DMS79 treated with DMSO at 0.1 percent for 48 hours (cell line): ENCODE measurements around the gene CR1.
"Not testable (repeated sequence)": the region's sequence is repeated elsewhere in the genome, so short reads cannot be mapped to it uniquely, and the experiment has no call there.

Experiments used
- DNase-seq: peaks from one replicate; lab custom pipeline; 2025; lab: John Stamatoyannopoulos, UW

The CR1 gene

DNA sequence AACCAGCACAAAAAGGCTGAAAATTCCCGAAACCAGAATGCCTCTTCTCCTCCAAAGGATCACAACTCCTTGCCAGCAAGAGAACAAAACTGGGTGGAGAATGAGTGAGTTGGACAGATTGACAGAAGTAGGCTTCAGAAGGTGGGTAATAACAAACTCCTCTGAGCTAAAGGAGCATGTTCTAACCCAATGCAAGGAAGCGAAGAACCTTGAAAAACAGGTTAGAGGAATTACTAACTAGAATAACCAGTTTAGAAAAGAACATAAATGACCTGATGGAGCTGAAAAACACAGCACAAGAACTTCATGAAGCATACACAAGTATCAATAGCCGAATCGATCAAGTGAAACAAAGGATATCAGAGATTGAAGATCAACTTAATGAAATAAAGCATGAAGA lies 93.5 kb downstream of the CR1 start:
- DNase-seq, result not testable (repeated sequence)

GRCh38 chr1:207591205-207591604 lies 95.2 kb downstream of the CR1 start:
- not testable (repeated sequence) for DNase-seq

DNA sequence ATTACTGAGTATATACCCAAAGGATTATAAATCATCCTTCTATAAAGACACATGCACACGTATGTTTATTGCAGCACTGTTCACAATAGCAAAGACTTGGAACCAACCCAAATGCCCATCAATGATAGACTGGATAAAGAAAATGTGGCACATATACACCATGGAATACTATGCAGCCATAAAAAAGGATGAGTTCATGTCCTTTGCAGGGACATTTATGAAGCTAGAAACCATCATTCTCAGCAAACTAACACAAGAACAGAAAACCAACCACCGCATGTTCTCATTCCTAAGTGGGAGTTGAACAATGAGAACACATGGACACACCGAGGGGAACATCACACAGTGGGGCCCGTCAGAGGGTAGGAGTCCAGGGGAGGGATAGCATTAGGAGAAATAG lies 98.1 kb downstream of the CR1 start:
- DNase-seq, result not testable (repeated sequence)

- DNase-seq, result no peak
Measured at GRCh38 chr1:207603777-207604176, 107.8 kb downstream of the CR1 start.

DNA sequence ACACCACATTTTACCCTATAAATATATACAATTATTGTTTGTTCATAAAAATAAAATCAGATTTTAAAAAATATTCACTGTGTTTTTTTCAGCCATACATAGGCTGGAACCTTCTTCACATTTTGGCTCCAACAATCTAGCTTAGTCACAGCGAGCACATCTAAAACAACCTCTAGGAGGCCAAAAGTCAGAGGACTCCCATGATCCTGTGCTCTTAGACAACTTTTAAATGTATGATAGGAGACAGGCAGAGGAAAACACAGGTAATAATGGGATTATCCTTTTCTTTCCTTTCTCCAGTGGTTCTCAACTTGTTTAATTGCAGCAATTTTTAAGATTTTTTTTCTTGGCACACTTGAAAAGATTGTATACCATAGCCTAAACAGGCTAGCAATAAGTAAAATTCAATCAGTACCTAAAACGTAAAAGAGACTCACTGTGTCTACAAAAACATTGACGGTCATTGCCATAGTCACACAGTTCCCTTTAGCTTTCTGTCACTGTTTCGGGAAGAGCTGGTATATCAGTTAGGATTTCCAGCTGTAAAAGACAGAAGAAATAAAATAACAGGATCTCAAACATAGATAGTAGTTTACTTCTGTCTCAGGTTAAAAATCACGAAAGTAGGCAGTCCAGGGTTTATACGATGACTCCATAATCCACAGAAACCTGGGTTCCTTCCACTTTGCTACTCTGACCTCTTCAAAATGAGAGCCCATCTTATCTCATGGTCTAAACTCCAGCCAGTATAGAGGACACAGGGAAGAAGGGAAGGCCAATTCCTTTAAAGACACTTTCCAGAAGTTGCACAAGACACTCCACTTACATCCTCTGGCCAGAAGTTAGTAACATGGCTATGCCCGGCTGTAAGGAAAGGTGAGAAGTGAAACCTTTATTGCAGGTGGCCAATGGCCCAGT lies 109.7 kb downstream of the CR1 start:
- DNase-seq, result no peak

- no peak for DNase-seq
Measured at GRCh38 chr1:207606362-207606755, 110.4 kb downstream of the CR1 start.

GRCh38 chr1:207612762-207613161 lies 116.8 kb downstream of the CR1 start:
- no peak for DNase-seq

- DNase-seq, result no peak
Measured at GRCh38 chr1:207619871-207620542, 124.0 kb downstream of the CR1 start.

DNA sequence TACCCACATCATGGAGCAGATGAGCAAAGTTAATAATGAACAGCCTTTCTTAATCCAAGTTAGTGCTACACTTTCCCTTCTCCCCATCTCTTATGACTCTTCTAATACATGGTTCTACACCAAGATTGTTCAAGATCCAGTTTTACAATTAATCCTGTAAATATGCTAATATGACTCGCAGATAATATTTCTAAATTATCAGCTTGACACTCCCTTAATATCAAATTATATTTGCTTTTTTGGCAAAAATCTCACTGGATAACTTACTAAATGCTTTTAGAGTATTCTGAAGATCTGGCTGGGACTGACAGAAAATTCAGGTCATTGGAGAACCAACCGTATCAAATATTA lies 124.6 kb downstream of the CR1 start:
- no peak for DNase-seq

DNA sequence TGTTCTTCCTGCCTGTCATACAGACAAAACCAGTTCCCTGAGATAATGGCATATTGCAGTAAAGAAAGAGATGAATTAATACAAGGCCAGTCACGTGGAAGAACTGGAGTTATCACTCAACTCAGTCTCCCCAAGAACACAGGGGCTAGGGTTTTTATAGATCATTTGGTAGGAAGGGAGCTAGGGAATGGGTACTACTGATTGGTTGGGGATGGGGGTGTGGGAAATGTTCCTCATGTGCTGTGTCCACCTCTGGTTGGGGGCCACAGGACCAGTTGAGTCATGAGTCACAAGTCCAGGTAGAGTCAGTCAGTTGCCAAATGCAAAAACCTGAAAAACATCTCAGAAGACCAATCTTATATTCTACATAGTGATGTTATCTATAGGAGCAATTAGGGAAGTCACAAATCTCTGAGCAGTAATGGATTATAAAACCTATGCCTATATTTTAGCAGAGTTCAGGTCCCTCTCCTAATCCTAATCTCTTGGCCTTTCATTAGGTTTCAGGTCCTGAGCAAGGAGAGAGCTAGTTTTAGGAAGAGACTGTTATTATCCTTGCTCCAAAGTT lies 129.6 kb downstream of the CR1 start:
- not testable (repeated sequence) for DNase-seq

GRCh38 chr1:207626972-207627337 lies 131.0 kb downstream of the CR1 start:
- no peak for DNase-seq

DNA sequence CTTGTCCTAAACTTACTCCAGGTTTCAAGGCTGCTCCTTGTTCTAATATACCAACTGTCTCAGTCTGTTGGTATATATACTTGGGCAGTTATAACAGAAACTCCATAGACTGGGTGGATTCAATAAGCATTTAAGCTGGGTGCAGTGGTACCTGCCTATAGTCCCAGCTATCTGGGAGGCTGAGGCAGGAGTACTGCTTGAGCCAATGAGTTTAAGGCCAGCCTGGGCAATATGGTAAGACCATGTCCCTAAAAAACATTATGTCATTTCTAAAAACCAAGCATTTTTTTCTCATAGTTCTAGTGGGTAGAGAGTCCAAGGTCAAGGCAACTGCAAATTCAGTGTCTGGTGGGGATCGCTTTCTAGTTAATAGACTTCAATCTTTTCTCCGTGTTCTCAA lies 131.5 kb downstream of the CR1 start:
- DNase-seq, result no peak

GRCh38 chr1:207628776-207629175 lies 132.8 kb downstream of the CR1 start:
- no peak for DNase-seq

GRCh38 chr1:207631137-207631536 lies 135.2 kb downstream of the CR1 start:
- DNase-seq, result no peak

DNA sequence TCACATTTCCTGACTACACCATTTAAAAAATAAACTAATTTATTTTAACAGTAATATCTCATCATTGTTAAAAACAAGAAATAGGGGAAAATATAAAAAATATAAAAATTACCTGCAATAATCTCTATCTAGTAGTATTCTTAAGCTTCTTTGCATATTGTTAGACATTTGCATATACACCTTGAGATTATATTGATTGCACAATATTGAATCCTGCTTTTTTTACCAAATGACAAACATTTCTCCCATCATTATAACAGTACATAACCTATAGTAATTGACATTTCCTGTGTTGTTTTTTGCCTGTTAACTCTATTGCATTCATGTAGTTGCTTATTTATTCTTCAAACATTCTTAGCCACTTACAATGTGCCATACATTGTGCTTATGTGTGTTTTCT lies 137.3 kb downstream of the CR1 start:
- no peak for DNase-seq

GRCh38 chr1:207633699-207634289 lies 137.8 kb downstream of the CR1 start:
- not testable (repeated sequence) for DNase-seq

DNA sequence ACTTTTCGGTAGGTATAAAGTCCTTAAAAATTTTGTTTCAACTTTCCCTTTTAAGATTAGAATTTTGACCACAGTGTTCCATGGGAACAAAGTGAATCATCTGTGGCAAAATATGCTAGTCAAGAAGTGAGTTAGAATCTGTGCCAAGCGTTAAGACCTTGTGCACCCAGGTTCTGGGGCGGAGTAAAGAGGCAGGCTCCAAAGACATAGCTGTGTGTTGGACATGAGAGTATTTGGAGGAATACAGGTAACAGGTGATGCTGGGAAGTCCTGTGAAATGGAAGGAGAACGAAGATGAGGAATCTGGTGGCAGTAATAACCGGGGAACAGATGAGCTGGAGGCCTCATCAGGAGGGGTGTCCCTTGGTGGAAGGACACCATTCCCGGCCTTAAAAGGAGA lies 138.3 kb downstream of the CR1 start:
- DNase-seq, result not testable (repeated sequence)

GRCh38 chr1:207635569-207636186 lies 139.7 kb downstream of the CR1 start:
- not testable (repeated sequence) for DNase-seq

DNA sequence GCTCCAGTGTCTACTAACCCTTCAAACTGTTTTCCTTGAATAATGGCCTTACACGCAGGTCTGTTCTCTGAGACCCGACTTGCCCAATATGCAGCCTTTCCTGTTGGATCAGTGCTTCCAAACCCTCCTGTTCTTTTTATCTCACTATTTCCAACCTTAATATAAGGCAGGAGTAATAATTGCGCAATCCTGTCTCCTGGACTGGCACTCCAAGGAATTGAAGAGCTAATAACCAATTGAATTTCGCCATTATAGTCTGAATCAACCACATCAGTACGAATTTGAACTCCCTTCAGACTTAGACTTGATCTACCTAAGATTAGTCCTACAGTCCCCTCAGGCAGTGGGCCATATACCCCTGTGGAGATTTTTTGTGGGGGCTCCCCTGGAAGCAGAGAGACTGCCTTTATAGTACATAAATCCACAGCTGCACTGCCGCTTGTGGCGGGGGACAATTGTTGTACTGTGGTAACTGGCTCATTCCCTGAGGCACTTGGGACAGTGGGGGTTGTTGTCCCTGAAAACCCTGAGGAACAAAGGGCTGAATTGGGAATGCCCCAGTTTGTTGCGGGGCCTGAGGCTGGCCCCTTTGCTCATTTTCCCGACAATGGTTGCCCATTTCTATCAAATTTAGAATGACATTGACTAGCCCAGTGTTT lies 142.7 kb downstream of the CR1 start:
- DNase-seq, result not testable (repeated sequence)

GRCh38 chr1:207639362-207639761 lies 143.4 kb downstream of the CR1 start:
- DNase-seq, result not testable (repeated sequence)

- DNase-seq, result no peak
Measured at GRCh38 chr1:207644166-207644851, 148.4 kb downstream of the CR1 start.
